HepG2 (cell line): Measurements from ENCODE around the gene ATP2A2. TPM values are rescaled to one million over a fixed set of nuclear protein-coding genes. Genes with fewer than 3 reads are reported as not detected.
A peak's percentile ranks its signal among the peaks of the same experiment; 100 is the strongest.

Source experiments
- ZNF850 ChIP-seq: sonication (generic); formaldehyde crosslinking; conservative IDR thresholded peaks from 2 replicates; pipeline ENCODE4 v1.9.0; 2021; ENCODE audit warnings: mild to moderate bottlenecking, missing genetic modification reagents
- polyA plus RNA-seq, 8 experiments: library from polyadenylated mRNA; depleted of rRNA in 3 of 8; stranded (reverse) in 7 of 8; unstranded in 1 of 8; fragments of >200 nt; fragmentation: Illumina TruSeq in 4 of 8; extraction: Trizol in 4 of 8; gene quantifications; 2 replicates each; pipeline versions ENCODE4 v1.2.1 to v1.2.3, GENCODE V29; 2011 to 2016; ENCODE audit warnings: low read depth in 4 of 8, missing spikeins in 1 of 8, mixed read lengths in 1 of 8; ENCODE audit not compliant: insufficient read depth in 1 of 8
- total RNA-seq, 5 experiments: library from RNA; depleted of rRNA; stranded (reverse); fragments of >200 nt; fragmentation: Illumina TruSeq; extraction: Trizol; gene quantifications; 2 replicates each; pipeline ENCODE4 v1.2.3, GENCODE V29; 2016; ENCODE audit warnings: low read depth in 1 of 5
- TF ChIP-seq, protein P1 (sequence below): sonication (generic); formaldehyde crosslinking; IDR thresholded peaks from 2 replicates; pipeline ENCODE4 v1.5.0; 2020; ENCODE audit warnings: missing genetic modification reagents
- TF ChIP-seq, protein P2 (sequence below): sonication (generic); formaldehyde crosslinking; IDR thresholded peaks from 2 replicates; pipeline ENCODE4 v1.4.0; 2020; ENCODE audit warnings: mild to moderate bottlenecking, missing genetic modification reagents
- TF ChIP-seq, protein P3 (sequence below), 2 experiments: sonication (generic) in 1 of 2; formaldehyde crosslinking in 1 of 2; IDR thresholded peaks; 2 replicates each; pipeline versions ENCODE4 v1.6.1 to v1.9.0; 2014 to 2022; ENCODE audit warnings: antibody characterized with exemption in 1 of 2, borderline replicate concordance in 1 of 2, inconsistent platforms in 1 of 2, low read depth in 1 of 2, missing genetic modification reagents in 1 of 2
- TF ChIP-seq, protein P4 (sequence below): sonication (generic); formaldehyde crosslinking; IDR thresholded peaks from 2 replicates; pipeline ENCODE4 v1.4.0; 2020; ENCODE audit warnings: missing genetic modification reagents
- TF ChIP-seq, protein P5 (sequence below): sonication (generic); formaldehyde crosslinking; IDR thresholded peaks from 2 replicates; pipeline ENCODE4 v1.9.0; 2021; ENCODE audit warnings: missing genetic modification reagents, mild to moderate bottlenecking, borderline replicate concordance

Gene ATP2A2
- total and polyA plus RNA-seq, 2 of the 13 experiments (the other 11 are each of a cell fraction or from before 2014, with no cell fraction given) = 35.4 to 85.5 TPM

DNA sequence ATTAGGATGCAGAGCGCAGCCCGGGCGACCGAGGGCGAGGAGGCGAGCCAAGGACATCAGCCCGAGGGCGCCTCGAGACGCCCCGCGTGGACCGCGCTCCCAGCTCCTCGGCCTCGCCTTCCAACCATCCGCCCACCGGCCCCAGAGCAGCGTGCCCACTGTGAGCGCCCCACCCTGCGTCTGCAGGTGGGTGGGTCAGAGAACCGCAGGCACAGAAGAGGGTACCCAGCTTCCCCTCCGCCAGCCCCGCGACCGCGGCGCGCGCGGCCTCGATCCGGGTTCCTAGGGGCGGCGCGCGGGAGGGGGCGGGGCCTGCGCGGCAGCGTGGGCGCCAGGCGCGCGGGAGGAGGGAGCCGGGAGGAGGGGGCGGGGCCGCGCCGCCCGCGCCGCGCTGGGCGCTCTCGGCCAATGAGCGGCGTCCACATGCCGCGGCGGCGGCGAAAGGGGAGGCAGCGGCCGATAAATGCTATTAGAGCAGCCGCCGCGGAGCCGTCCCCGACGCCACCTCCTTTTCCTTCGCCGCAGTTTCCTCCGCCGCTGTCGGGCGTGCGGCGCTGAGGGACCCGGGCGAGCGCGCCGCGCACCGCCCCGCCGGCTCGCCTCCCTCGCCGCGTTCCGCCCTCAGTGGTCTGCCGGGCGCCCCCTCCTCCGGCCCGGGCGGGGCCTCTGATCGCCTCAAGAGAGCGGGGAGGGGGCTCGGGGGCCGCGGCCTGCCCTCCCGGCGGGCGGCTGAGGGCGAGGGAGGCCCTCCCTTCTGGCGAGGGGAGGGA, at the start of gene ATP2A2 (continued):
- TF ChIP-seq, protein P1, sequence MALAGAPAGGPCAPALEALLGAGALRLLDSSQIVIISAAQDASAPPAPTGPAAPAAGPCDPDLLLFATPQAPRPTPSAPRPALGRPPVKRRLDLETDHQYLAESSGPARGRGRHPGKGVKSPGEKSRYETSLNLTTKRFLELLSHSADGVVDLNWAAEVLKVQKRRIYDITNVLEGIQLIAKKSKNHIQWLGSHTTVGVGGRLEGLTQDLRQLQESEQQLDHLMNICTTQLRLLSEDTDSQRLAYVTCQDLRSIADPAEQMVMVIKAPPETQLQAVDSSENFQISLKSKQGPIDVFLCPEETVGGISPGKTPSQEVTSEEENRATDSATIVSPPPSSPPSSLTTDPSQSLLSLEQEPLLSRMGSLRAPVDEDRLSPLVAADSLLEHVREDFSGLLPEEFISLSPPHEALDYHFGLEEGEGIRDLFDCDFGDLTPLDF (CRISPR knock-in tag) = peak; percentile 40; the same call in 1 of the 2 replicates
- TF ChIP-seq, protein P2, sequence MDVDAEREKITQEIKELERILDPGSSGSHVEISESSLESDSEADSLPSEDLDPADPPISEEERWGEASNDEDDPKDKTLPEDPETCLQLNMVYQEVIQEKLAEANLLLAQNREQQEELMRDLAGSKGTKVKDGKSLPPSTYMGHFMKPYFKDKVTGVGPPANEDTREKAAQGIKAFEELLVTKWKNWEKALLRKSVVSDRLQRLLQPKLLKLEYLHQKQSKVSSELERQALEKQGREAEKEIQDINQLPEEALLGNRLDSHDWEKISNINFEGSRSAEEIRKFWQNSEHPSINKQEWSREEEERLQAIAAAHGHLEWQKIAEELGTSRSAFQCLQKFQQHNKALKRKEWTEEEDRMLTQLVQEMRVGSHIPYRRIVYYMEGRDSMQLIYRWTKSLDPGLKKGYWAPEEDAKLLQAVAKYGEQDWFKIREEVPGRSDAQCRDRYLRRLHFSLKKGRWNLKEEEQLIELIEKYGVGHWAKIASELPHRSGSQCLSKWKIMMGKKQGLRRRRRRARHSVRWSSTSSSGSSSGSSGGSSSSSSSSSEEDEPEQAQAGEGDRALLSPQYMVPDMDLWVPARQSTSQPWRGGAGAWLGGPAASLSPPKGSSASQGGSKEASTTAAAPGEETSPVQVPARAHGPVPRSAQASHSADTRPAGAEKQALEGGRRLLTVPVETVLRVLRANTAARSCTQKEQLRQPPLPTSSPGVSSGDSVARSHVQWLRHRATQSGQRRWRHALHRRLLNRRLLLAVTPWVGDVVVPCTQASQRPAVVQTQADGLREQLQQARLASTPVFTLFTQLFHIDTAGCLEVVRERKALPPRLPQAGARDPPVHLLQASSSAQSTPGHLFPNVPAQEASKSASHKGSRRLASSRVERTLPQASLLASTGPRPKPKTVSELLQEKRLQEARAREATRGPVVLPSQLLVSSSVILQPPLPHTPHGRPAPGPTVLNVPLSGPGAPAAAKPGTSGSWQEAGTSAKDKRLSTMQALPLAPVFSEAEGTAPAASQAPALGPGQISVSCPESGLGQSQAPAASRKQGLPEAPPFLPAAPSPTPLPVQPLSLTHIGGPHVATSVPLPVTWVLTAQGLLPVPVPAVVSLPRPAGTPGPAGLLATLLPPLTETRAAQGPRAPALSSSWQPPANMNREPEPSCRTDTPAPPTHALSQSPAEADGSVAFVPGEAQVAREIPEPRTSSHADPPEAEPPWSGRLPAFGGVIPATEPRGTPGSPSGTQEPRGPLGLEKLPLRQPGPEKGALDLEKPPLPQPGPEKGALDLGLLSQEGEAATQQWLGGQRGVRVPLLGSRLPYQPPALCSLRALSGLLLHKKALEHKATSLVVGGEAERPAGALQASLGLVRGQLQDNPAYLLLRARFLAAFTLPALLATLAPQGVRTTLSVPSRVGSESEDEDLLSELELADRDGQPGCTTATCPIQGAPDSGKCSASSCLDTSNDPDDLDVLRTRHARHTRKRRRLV = no peak
- TF ChIP-seq, protein P3, sequence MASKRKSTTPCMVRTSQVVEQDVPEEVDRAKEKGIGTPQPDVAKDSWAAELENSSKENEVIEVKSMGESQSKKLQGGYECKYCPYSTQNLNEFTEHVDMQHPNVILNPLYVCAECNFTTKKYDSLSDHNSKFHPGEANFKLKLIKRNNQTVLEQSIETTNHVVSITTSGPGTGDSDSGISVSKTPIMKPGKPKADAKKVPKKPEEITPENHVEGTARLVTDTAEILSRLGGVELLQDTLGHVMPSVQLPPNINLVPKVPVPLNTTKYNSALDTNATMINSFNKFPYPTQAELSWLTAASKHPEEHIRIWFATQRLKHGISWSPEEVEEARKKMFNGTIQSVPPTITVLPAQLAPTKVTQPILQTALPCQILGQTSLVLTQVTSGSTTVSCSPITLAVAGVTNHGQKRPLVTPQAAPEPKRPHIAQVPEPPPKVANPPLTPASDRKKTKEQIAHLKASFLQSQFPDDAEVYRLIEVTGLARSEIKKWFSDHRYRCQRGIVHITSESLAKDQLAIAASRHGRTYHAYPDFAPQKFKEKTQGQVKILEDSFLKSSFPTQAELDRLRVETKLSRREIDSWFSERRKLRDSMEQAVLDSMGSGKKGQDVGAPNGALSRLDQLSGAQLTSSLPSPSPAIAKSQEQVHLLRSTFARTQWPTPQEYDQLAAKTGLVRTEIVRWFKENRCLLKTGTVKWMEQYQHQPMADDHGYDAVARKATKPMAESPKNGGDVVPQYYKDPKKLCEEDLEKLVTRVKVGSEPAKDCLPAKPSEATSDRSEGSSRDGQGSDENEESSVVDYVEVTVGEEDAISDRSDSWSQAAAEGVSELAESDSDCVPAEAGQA (IDR thresholded peaks at IDR 0.05; ENCODE audit: low read depth) = 0 out of 2 replicates have a peak, but pooled peaks have one; percentile 20
- TF ChIP-seq, protein P3 (CRISPR knock-in tag; IDR thresholded peaks at IDR 0.05; ENCODE audit: borderline replicate concordance) = no peak; the same call in 1 of the 2 replicates
- no peak for TF ChIP-seq ZNF850 (CRISPR knock-in tag)
- TF ChIP-seq, protein P4, sequence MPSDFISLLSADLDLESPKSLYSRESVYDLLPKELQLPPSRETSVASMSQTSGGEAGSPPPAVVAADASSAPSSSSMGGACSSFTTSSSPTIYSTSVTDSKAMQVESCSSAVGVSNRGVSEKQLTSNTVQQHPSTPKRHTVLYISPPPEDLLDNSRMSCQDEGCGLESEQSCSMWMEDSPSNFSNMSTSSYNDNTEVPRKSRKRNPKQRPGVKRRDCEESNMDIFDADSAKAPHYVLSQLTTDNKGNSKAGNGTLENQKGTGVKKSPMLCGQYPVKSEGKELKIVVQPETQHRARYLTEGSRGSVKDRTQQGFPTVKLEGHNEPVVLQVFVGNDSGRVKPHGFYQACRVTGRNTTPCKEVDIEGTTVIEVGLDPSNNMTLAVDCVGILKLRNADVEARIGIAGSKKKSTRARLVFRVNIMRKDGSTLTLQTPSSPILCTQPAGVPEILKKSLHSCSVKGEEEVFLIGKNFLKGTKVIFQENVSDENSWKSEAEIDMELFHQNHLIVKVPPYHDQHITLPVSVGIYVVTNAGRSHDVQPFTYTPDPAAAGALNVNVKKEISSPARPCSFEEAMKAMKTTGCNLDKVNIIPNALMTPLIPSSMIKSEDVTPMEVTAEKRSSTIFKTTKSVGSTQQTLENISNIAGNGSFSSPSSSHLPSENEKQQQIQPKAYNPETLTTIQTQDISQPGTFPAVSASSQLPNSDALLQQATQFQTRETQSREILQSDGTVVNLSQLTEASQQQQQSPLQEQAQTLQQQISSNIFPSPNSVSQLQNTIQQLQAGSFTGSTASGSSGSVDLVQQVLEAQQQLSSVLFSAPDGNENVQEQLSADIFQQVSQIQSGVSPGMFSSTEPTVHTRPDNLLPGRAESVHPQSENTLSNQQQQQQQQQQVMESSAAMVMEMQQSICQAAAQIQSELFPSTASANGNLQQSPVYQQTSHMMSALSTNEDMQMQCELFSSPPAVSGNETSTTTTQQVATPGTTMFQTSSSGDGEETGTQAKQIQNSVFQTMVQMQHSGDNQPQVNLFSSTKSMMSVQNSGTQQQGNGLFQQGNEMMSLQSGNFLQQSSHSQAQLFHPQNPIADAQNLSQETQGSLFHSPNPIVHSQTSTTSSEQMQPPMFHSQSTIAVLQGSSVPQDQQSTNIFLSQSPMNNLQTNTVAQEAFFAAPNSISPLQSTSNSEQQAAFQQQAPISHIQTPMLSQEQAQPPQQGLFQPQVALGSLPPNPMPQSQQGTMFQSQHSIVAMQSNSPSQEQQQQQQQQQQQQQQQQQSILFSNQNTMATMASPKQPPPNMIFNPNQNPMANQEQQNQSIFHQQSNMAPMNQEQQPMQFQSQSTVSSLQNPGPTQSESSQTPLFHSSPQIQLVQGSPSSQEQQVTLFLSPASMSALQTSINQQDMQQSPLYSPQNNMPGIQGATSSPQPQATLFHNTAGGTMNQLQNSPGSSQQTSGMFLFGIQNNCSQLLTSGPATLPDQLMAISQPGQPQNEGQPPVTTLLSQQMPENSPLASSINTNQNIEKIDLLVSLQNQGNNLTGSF (CRISPR knock-in tag) = no peak
- TF ChIP-seq, protein P5, sequence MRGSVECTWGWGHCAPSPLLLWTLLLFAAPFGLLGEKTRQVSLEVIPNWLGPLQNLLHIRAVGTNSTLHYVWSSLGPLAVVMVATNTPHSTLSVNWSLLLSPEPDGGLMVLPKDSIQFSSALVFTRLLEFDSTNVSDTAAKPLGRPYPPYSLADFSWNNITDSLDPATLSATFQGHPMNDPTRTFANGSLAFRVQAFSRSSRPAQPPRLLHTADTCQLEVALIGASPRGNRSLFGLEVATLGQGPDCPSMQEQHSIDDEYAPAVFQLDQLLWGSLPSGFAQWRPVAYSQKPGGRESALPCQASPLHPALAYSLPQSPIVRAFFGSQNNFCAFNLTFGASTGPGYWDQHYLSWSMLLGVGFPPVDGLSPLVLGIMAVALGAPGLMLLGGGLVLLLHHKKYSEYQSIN (CRISPR knock-in tag) = no peak
